ENCODE results near the gene FUT4. TPM values are rescaled to one million over a fixed set of nuclear protein-coding genes. Genes with fewer than 3 reads are reported as not detected.

FUT4 gene
- total and polyA plus RNA-seq, 2 experiments from 2014 or later, result 2.3 to 5.0 TPM

DNA sequence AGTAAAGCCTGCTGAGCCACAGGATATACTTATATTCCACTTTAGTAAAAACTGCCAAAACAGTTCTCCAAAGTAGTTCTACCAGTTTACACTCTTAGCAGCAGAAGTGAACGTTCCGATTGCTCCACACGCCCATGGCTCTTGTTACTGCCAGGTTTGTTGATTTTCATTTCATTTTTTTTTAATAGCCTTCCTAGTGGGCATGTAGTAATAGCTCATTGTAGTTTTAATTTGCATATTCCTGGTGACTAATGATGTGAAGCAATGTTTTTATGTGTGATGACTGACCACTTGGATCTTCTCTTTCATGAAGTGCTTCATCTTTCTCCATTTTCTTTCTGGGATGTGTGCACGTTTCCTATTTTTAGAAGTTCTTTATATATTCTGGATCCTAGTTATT, 36.2 kb upstream of the FUT4 start:
- H3K36me3 ChIP-seq, result no peaks in the 10 kb centered on the region
- H3K9me3 ChIP-seq (ENCODE audit: low read depth), result no peaks in the 10 kb centered on the region
- peaks cover under 1% of the 10 kb centered on the region for H3K27me3 ChIP-seq
- no peaks in the 10 kb centered on the region for H3K4me1 ChIP-seq (ENCODE audit: low read depth)
- DNase-seq (ENCODE audit: low read depth in 1 of 2, low spot score in 1 of 2), result no peak
- TF ChIP-seq, protein P1, sequence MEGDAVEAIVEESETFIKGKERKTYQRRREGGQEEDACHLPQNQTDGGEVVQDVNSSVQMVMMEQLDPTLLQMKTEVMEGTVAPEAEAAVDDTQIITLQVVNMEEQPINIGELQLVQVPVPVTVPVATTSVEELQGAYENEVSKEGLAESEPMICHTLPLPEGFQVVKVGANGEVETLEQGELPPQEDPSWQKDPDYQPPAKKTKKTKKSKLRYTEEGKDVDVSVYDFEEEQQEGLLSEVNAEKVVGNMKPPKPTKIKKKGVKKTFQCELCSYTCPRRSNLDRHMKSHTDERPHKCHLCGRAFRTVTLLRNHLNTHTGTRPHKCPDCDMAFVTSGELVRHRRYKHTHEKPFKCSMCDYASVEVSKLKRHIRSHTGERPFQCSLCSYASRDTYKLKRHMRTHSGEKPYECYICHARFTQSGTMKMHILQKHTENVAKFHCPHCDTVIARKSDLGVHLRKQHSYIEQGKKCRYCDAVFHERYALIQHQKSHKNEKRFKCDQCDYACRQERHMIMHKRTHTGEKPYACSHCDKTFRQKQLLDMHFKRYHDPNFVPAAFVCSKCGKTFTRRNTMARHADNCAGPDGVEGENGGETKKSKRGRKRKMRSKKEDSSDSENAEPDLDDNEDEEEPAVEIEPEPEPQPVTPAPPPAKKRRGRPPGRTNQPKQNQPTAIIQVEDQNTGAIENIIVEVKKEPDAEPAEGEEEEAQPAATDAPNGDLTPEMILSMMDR (IDR thresholded peaks at IDR 0.05; ENCODE audit: low read depth, low read length), result no peak
- no peak overlapping the region for H3K4me3 ChIP-seq
- H3K27ac ChIP-seq, result no peak overlapping the region

DNA sequence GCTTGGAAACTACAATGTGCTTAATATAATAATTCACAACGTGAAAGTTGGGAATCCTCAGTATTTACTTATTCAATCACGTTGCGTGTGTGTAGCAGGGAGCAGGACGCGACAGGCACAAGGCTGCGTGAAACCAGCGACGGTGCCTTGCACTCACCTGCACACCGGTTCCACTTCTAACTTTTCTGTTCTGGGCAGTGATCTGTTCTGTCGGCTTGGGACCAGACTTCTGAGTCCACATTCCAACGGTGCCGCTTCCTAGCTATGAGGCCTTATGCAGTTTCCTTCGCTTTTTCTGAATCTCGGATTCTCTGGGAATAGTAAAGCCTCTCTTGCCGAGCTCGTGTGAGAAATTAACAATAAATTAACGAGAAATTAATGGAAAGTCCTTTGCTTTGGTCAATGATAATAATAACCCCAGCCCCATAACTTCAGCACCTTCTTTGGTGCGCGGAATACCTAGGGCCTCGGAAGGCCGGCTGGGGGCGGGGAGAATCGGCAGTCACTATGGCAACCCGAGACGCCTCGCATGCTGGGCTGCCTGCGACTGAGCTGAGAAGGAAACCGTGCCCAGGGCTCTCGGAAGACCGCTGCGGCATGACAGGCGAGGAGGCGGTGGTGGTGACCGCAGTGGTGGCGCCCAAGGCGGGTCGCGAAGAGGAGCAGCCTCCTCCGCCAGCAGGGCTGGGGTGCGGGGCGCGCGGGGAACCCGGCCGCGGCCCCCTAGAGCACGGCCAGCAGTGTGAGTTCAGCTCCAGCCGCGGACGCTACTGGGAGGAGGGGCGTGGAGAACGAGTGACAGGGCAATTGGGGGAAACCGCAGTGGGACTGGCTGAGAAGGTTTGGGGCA, 31.6 kb upstream of the FUT4 start, which contains the start of gene C11orf97:
Gene C11orf97, plus strand, starts transcription at position 530 of the 850 bp plus-strand sequence. Its CDS starts 68 bp downstream, at position 598.
- Histone ChIP-seq H3K9me3 (ENCODE audit: low read depth) (no peaks in the 10 kb centered on the region), H3K27me3 (peaks cover 43% of the 10 kb centered on the region), H3K4me3 (peak within 1 kb of the TSS; percentile 24), H3K27ac (no peak within 1 kb of the TSS), H3K36me3 (no peaks in the 10 kb centered on the region), H3K4me1 (ENCODE audit: low read depth) (no peaks in the 10 kb centered on the region)
- TF ChIP-seq, protein P1 (IDR thresholded peaks at IDR 0.05; ENCODE audit: low read depth, low read length), result no peak
- peak; percentile 56 to 70 for DNase-seq (ENCODE audit: low read depth in 1 of 2, low spot score in 1 of 2)

DNA sequence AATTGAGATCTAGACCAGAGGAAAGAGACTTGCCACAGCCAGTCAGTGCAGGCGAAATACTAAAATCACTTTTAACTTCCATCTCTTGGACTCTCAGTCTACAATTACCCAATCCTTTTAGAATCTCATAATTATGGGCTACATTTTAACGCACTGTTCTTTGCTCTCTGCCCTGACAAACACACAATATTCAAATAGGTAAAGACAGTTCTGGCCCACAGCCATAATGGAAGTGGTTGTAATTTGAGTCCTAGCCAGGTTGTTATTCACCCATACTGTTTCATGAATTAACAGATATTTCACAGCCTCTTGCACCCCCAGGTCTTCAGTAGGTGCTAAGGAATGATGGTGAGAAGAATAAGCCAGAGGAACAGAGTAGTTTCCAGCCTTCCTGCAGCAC, 30.6 kb upstream of the FUT4 start:
- Histone ChIP-seq H3K9me3 (ENCODE audit: low read depth) (no peaks in the 10 kb centered on the region), H3K4me3 (no peak overlapping the region), H3K4me1 (ENCODE audit: low read depth) (no peaks in the 10 kb centered on the region), H3K36me3 (no peaks in the 10 kb centered on the region), H3K27me3 (peaks cover 46% of the 10 kb centered on the region), H3K27ac (no peak overlapping the region)
- no peak for DNase-seq (ENCODE audit: low read depth in 1 of 2, low spot score in 1 of 2)
- TF ChIP-seq, protein P1 (IDR thresholded peaks at IDR 0.05; ENCODE audit: low read depth, low read length), result no peak

DNA sequence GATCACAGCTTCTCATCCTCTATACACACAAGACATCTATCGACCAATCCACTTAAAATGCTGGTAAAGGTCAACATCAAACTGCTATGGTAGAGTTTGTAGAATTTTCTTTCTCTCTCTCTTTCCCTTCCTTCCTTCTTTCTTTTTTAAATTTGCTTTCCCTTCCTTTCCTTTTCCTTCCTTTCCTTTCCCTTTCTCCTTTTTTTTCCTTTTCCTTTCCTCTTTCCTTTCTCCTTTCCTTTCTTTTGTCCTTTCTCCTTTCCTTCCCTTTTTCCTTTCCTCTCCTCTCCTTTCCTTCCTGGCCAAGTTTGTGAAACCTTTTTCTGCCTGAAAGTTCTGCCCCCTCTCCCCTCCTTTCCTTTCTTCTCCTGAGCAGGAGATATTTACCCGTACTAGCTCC, 28.3 kb upstream of the FUT4 start:
- Histone ChIP-seq H3K4me1 (ENCODE audit: low read depth) (no peaks in the 10 kb centered on the region), H3K4me3 (no peak overlapping the region), H3K27ac (no peak overlapping the region), H3K9me3 (ENCODE audit: low read depth) (no peaks in the 10 kb centered on the region), H3K36me3 (no peaks in the 10 kb centered on the region), H3K27me3 (peaks cover 46% of the 10 kb centered on the region)
- TF ChIP-seq, protein P1 (IDR thresholded peaks at IDR 0.05; ENCODE audit: low read depth, low read length), result no peak
- no peak for DNase-seq (ENCODE audit: low read depth in 1 of 2, low spot score in 1 of 2)

DNA sequence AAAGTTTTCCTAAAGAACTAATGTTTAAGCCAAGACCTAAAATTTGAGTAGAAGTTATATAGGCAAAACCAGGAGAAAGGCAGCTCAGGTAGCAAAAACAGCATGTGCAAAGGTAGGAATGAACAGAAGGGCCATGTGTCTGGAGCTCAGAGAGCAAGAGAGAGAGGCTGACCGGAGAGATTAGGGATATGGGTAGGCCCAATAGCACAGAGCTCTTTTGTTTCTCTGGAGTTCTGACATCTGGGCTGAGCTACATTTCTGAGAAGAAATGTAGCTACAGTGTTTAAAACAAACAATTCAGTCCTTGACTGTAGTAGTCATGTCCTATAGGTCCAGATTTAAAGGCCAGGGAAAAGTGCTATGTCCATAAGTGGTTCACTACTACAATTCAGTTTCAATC, 27.0 kb upstream of the FUT4 start:
- H3K27ac ChIP-seq, result no peak overlapping the region
- peaks cover 46% of the 10 kb centered on the region for H3K27me3 ChIP-seq
- H3K36me3 ChIP-seq, result no peaks in the 10 kb centered on the region
- no peak for DNase-seq (ENCODE audit: low read depth in 1 of 2, low spot score in 1 of 2)
- no peak overlapping the region for H3K4me3 ChIP-seq
- no peaks in the 10 kb centered on the region for H3K9me3 ChIP-seq (ENCODE audit: low read depth)
- TF ChIP-seq, protein P1 (IDR thresholded peaks at IDR 0.05; ENCODE audit: low read depth, low read length), result no peak
- no peaks in the 10 kb centered on the region for H3K4me1 ChIP-seq (ENCODE audit: low read depth)

All from cardiac muscle cell (in vitro differentiated cells and primary cell).